ENCODE measurements around the gene MAGEA4. TPM values are rescaled to one million over a fixed set of nuclear protein-coding genes. Genes with fewer than 3 reads are reported as not detected.
A peak's percentile ranks its signal among the peaks of the same experiment; 100 is the strongest.

The MAGEA4 gene
- total and polyA plus RNA-seq, 4 donors: not detected

DNA sequence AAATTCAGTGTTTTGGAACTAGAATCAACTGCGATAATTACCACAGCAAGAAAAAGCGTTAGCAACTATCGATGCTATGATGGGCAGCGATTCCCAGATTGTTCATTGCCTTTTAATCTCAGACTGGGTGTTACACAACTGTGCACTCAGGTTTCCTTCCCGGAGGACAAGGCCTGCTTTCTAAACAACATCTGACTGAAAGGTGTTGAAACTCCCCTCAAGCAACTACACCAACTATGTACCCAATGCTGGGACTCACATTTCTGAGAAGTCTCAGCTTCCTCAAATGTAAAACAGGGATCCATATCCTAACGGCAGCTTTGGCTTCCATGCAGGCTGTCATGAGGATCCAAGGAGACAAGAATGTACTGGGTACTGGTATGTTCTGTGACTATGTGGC is 53.5 kb downstream of the MAGEA4 start:
- Histone ChIP-seq H3K4me1 (ENCODE audit: control insufficient read depth, insufficient read depth, low read length) (no peaks in the 10 kb centered on the region), H3K27ac (ENCODE audit: low read depth, low read length) (no peak overlapping the region), H3K36me3 (ENCODE audit: control insufficient read depth, insufficient read depth, low read length) (no peaks in the 10 kb centered on the region), H3K27me3 (ENCODE audit: control insufficient read depth, insufficient read depth, low read length) (no peaks in the 10 kb centered on the region), H3K4me3 (ENCODE audit: low read depth, low read length) (no peak overlapping the region), H3K9me3 (ENCODE audit: control insufficient read depth, insufficient read depth, low read length) (no peaks in the 10 kb centered on the region)
- DNase-seq (ENCODE audit: low read depth in 4 of 6, low spot score in 6 of 6): no peak
- 73% methylated on average over 5 of the region's 6 CpGs for WGBS (ENCODE audit: insufficient coverage)

DNA sequence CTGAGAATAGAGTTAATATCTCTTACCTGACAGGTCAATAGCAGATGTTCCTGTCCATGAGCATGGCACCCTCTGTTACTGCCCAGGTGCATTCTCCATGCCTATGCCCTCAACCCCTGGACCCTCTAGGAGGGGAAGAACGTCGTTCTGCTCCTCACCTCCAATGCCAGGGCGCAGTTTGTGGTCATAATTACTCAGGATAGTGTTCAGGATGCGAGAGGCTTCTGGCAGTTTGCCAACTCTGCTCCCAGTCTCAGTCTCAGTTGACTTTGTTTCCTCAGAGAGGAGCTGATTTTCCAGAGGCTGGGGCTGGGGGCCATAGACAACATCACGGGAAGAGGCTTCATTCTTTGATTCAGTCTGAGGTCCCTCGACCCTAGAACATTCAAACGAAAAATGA is 57.3 kb downstream of the MAGEA4 start:
- Histone ChIP-seq H3K9me3 (ENCODE audit: control insufficient read depth, insufficient read depth, low read length) (no peaks in the 10 kb centered on the region), H3K4me1 (ENCODE audit: control insufficient read depth, insufficient read depth, low read length) (peaks cover 12% of the 10 kb centered on the region), H3K36me3 (ENCODE audit: control insufficient read depth, insufficient read depth, low read length) (no peaks in the 10 kb centered on the region), H3K4me3 (ENCODE audit: low read depth, low read length) (no peak overlapping the region), H3K27me3 (ENCODE audit: control insufficient read depth, insufficient read depth, low read length) (peaks cover 12% of the 10 kb centered on the region), H3K27ac (ENCODE audit: low read depth, low read length) (no peak overlapping the region)
- WGBS (ENCODE audit: insufficient coverage): 57% methylated on average over 4 of the region's 7 CpGs
- no peak for DNase-seq (ENCODE audit: low read depth in 4 of 6, low spot score in 6 of 6)

DNA sequence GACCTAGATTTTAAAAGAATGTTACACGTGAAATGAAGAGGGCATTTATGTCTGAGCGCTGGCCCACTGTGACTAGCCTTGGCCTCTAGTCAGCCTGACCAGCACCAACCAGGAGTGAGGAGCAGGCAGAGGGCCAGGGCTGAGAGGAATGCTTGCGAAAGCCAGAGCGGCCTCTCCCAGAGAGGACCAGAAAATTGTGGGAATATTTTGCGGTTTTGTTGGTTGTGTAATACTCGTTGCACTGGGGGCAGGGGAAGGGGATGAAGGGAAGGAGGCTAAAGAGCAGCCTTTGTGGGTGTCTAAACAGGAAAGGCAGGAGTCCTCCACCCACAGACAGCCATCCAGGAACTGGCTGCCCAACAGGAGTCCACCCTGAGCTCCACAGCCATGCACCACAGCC is 58.0 kb downstream of the MAGEA4 start:
- peaks cover 15% of the 10 kb centered on the region for H3K27me3 ChIP-seq (ENCODE audit: control insufficient read depth, insufficient read depth, low read length)
- H3K9me3 ChIP-seq (ENCODE audit: control insufficient read depth, insufficient read depth, low read length): no peaks in the 10 kb centered on the region
- H3K4me1 ChIP-seq (ENCODE audit: control insufficient read depth, insufficient read depth, low read length): peaks cover 13% of the 10 kb centered on the region
- H3K4me3 ChIP-seq (ENCODE audit: low read depth, low read length): no peak overlapping the region
- no peaks in the 10 kb centered on the region for H3K36me3 ChIP-seq (ENCODE audit: control insufficient read depth, insufficient read depth, low read length)
- 71% methylated on average over 6 of the region's 6 CpGs for WGBS (ENCODE audit: insufficient coverage)
- H3K27ac ChIP-seq (ENCODE audit: low read depth, low read length): no peak overlapping the region
- no peak for DNase-seq (ENCODE audit: low read depth in 4 of 6, low spot score in 6 of 6)

DNA sequence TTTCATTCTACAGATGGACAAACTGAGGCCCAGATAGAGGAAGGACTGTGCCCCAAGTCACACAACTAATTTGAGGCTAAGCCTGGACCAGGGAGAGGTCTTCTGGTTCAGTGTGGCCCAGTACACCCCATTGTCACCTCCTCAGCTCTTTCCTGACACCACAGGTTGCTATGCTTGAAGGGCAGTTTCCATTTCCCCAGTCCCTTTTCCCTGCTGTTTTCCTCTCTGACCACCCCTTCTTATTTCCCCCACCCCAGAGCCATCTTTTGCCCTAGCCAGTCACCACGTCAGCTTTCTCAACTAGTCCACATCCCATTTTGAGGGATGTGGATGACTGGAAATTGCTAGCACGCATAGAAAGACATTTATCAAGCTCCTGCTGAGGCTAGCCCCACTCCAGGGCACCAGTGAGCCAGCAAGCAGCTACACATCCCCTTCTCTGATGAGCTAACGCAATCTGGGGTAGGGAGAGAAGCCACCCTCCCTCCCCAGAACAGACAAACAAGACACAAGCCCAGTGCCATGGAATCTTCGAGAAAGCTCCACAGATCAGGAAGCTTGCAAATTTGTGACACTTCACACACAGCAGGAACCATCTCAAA is 60.5 kb downstream of the MAGEA4 start:
- no peaks in the 10 kb centered on the region for H3K9me3 ChIP-seq (ENCODE audit: control insufficient read depth, insufficient read depth, low read length)
- 45% methylated on average over 3 of the region's 4 CpGs for WGBS (ENCODE audit: insufficient coverage)
- no peaks in the 10 kb centered on the region for H3K36me3 ChIP-seq (ENCODE audit: control insufficient read depth, insufficient read depth, low read length)
- DNase-seq (ENCODE audit: low read depth in 4 of 6, low spot score in 6 of 6): no peak
- no peak overlapping the region for H3K4me3 ChIP-seq (ENCODE audit: low read depth, low read length)
- no peak overlapping the region for H3K27ac ChIP-seq (ENCODE audit: low read depth, low read length)
- peaks cover 15% of the 10 kb centered on the region for H3K27me3 ChIP-seq (ENCODE audit: control insufficient read depth, insufficient read depth, low read length)
- H3K4me1 ChIP-seq (ENCODE audit: control insufficient read depth, insufficient read depth, low read length): peaks cover 13% of the 10 kb centered on the region

DNA sequence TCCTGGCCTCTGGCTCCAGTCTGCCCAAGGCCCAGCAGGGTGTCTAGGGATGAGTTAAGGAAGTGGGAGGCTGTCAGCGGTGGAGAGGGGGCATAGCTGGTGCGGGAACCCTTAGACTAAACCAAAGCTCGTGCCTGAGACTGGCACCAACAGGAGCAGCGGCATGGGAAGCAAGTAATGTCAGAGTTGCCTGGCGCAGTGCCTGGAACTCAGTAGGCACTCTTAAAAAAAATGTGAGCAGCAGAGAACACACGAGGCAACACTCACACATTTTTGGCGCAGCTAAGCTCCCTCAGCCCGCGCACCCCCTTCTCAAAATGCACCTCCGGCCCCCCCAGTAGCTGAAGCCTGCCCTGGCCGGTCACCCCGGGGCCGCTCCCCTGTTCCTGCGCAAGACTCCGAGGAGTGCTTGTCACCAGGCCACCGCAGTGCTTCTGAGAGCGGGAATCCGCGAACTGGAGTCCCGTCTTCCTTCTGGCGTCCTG is 61.2 kb downstream of the MAGEA4 start:
- H3K36me3 ChIP-seq (ENCODE audit: control insufficient read depth, insufficient read depth, low read length): no peaks in the 10 kb centered on the region
- H3K4me1 ChIP-seq (ENCODE audit: control insufficient read depth, insufficient read depth, low read length): peaks cover 13% of the 10 kb centered on the region
- peak in 2 of 6 donors; percentile 54 for DNase-seq (ENCODE audit: low read depth in 4 of 6, low spot score in 6 of 6)
- H3K9me3 ChIP-seq (ENCODE audit: control insufficient read depth, insufficient read depth, low read length): no peaks in the 10 kb centered on the region
- H3K27me3 ChIP-seq (ENCODE audit: control insufficient read depth, insufficient read depth, low read length): peaks cover 15% of the 10 kb centered on the region
- peak overlapping the region; percentile 27 for H3K4me3 ChIP-seq (ENCODE audit: low read depth, low read length)
- H3K27ac ChIP-seq (ENCODE audit: low read depth, low read length): no peak overlapping the region
- WGBS (ENCODE audit: insufficient coverage): 22% methylated on average over 21 of the region's 21 CpGs

Other genes starting within 250 kb of the MAGEA4 start
- gene PRRG3, start 217.4 kb upstream of the MAGEA4 start, total RNA-seq: 1 to 10 TPM; 4.4 to 7.7 TPM
- gene PRRG3, start 217.4 kb upstream of the MAGEA4 start, polyA plus RNA-seq (ENCODE audit: insufficient read length in 2 of 2): 10 to 100 TPM; 10.3 to 16.0 TPM
- under 1 TPM in 1 of 2 donors, not detected in 1; 0.39 TPM for gene FATE1, start 196.9 kb upstream of the MAGEA4 start, total RNA-seq
- under 1 TPM in 1 of 2 donors, not detected in 1; 0.15 TPM for gene FATE1, start 196.9 kb upstream of the MAGEA4 start, polyA plus RNA-seq (ENCODE audit: insufficient read length in 2 of 2)
- not detected for gene CNGA2, start 178.1 kb upstream of the MAGEA4 start, total RNA-seq
- gene CNGA2, start 178.1 kb upstream of the MAGEA4 start, polyA plus RNA-seq (ENCODE audit: insufficient read length in 2 of 2): not detected
- 10 to 100 TPM; 17.2 to 23.4 TPM for gene GABRE, start 61.8 kb downstream of the MAGEA4 start, total RNA-seq
- 10 to 100 TPM in 1 of 2 donors, 1 to 10 TPM in 1; 10.0 to 12.6 TPM for gene GABRE, start 61.8 kb downstream of the MAGEA4 start, polyA plus RNA-seq (ENCODE audit: insufficient read length in 2 of 2)
- not detected for gene MAGEA10, start 225.7 kb downstream of the MAGEA4 start, total RNA-seq
- gene MAGEA10, start 225.7 kb downstream of the MAGEA4 start, polyA plus RNA-seq (ENCODE audit: insufficient read length in 2 of 2): under 1 TPM in 1 of 2 donors, not detected in 1; 0.06 TPM